Activated naive CD8-positive, alpha-beta T cell treated with anti-CD3 and anti-CD28 coated beads for 36 hours (primary cell): Measurements from ENCODE around the gene PLEKHN1. TPM values are rescaled to one million over a fixed set of nuclear protein-coding genes. Genes with fewer than 3 reads are reported as not detected.

Experiments used
- DNase-seq: peaks from one replicate; pipeline ENCODE4 v3.0.0; 2021
- H3K27ac Mint-ChIP-seq: one replicate; pipeline ENCODE4 v1.8.0; 2022; ENCODE audit warnings: mild to moderate bottlenecking, moderate library complexity, mixed read lengths
- H3K27me3 Mint-ChIP-seq: one replicate; pipeline ENCODE4 v1.8.0; 2022; ENCODE audit warnings: mild to moderate bottlenecking, mixed read lengths
- H3K36me3 Mint-ChIP-seq: one replicate; pipeline ENCODE4 v1.8.0; 2021; ENCODE audit warnings: mild to moderate bottlenecking, mixed read lengths
- H3K4me1 Mint-ChIP-seq: one replicate; pipeline ENCODE4 v1.8.0; 2021; ENCODE audit warnings: mixed read lengths
- H3K4me3 Mint-ChIP-seq: one replicate; pipeline ENCODE4 v1.8.0; 2022; ENCODE audit warnings: mild to moderate bottlenecking, moderate library complexity, mixed read lengths
- H3K9me3 Mint-ChIP-seq: one replicate; pipeline ENCODE4 v1.8.0; 2022; ENCODE audit warnings: mixed read lengths
- total RNA-seq, 2 experiments: library from RNA; stranded (reverse); gene quantifications; one replicate each; pipeline ENCODE4 v1.2.3, GENCODE V29; 2021

PLEKHN1 gene
- total RNA-seq, 2 experiments from 2014 or later, result 0.85 to 1.3 TPM

- Mint-ChIP-seq H3K27ac (no peak overlapping the region), H3K4me3 (no peak overlapping the region), H3K4me1 (peaks cover 5% of the 10 kb centered on the region), H3K27me3 (peaks cover 61% of the 10 kb centered on the region), H3K36me3 (no peaks in the 10 kb centered on the region), H3K9me3 (no peaks in the 10 kb centered on the region)
- no peak for DNase-seq
Observed at GRCh38 chr1:925561-926421, 40.5 kb upstream of the PLEKHN1 start.

- no peaks in the 10 kb centered on the region for H3K9me3 Mint-ChIP-seq
- no peaks in the 10 kb centered on the region for H3K36me3 Mint-ChIP-seq
- no peak overlapping the region for H3K4me3 Mint-ChIP-seq
- H3K27me3 Mint-ChIP-seq, result peaks cover 54% of the 10 kb centered on the region
- H3K4me1 Mint-ChIP-seq, result peaks cover 4% of the 10 kb centered on the region
- H3K27ac Mint-ChIP-seq, result no peak overlapping the region
- DNase-seq, result no peak
Observed at GRCh38 chr1:927234-927633, 39.0 kb upstream of the PLEKHN1 start.

DNA sequence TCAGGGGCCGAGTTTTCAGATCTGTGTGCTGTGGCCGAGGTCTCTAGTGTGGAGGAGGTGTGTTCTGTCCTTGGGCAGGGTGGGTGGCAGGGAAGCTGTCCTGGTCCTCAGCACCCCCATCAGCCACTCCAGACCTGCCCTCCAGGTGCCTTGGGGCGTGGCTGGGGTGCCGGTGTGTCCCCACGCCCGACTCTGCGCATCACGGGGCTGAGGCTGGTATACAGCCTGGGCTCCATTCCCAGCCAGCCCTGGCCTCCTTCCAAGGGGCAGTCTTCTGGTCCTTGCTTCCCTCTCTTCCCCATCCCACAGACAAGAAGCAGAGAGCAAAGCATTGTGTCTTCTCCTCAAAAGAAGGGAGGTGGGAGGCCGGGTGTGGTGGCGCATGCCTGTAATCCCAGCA, 38.5 kb upstream of the PLEKHN1 start:
- Mint-ChIP-seq H3K27me3 (peaks cover 51% of the 10 kb centered on the region), H3K27ac (no peak overlapping the region), H3K36me3 (no peaks in the 10 kb centered on the region), H3K4me3 (no peak overlapping the region), H3K9me3 (no peaks in the 10 kb centered on the region), H3K4me1 (peaks cover 4% of the 10 kb centered on the region)
- DNase-seq, result no peak

GRCh38 chr1:928825-929661, 37.2 kb upstream of the PLEKHN1 start:
- Mint-ChIP-seq H3K9me3 (no peaks in the 10 kb centered on the region), H3K4me3 (no peak overlapping the region), H3K36me3 (no peaks in the 10 kb centered on the region), H3K27ac (no peak overlapping the region), H3K4me1 (no peaks in the 10 kb centered on the region), H3K27me3 (peaks cover 53% of the 10 kb centered on the region)
- no peak for DNase-seq

DNA sequence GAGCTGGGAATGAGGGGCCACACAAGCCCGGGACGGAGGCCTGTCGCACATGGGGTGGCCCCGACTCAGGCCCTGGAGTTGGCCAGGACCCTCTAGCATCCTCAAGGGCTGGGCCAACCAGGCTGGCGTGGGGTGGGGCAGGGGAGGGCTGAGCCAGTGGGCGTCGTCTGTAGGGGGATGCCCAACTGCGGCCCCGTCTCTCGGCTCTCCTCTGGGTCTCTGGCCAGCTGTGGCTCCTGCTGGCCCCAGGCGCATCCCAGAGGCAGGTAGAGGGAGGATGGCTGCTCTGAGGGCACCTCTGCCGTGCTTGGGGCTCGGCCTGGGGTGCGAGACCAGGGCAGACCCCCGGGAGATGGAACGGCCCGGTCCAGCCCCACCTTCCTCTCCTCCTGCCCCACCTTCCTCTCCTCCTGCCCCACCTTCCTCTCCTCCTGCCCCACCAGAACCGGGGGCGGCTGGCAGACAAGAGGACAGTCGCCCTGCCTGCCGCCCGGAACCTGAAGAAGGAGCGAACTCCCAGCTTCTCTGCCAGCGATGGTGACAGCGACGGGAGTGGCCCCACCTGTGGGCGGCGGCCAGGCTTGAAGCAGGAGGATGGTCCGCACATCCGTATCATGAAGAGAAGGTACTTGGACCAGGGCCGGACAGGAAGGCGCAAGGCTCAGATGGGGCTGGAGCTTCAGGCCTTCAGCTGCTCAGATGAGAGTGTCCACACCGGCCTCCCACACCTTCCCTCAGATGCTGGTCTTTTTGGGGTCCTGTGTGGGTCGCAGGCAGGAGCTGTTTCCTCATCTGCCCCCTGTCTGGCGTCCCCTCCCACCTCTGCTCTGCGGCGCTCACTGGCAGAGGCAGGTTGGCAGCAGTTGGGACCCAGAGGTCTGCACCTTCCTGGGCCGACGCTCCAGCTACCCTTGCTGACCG, 36.3 kb upstream of the PLEKHN1 start:
- Mint-ChIP-seq H3K9me3 (no peaks in the 10 kb centered on the region), H3K27ac (no peak overlapping the region), H3K4me1 (peaks cover 2% of the 10 kb centered on the region), H3K4me3 (no peak overlapping the region), H3K27me3 (peaks cover 52% of the 10 kb centered on the region), H3K36me3 (no peaks in the 10 kb centered on the region)
- no peak for DNase-seq

DNA sequence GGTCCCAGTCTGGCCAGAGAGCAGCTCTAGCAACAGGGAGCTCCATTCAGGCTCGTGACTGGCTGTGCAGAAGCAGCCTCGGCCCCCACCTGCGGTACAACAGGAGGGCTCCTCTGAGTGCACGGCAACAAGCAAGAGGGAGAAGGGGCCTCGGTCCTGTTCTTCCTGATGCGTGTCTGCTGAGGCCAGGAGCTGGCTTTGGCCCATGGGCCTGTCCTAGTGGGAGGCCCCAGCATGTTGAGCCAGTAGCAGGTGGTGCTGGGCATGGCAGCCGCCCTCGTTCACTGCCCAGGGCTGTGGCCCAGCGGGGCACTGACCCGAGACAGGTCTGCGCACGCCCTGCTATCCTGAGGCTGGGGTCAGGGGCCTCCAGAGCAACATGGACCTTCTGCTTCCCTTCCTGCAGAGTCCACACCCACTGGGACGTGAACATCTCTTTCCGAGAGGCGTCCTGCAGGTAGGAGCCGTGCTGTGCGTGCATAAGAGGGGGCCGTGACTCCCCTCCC, 35.6 kb upstream of the PLEKHN1 start:
- Mint-ChIP-seq H3K27ac (no peak overlapping the region), H3K4me1 (peaks cover 3% of the 10 kb centered on the region)

DNA sequence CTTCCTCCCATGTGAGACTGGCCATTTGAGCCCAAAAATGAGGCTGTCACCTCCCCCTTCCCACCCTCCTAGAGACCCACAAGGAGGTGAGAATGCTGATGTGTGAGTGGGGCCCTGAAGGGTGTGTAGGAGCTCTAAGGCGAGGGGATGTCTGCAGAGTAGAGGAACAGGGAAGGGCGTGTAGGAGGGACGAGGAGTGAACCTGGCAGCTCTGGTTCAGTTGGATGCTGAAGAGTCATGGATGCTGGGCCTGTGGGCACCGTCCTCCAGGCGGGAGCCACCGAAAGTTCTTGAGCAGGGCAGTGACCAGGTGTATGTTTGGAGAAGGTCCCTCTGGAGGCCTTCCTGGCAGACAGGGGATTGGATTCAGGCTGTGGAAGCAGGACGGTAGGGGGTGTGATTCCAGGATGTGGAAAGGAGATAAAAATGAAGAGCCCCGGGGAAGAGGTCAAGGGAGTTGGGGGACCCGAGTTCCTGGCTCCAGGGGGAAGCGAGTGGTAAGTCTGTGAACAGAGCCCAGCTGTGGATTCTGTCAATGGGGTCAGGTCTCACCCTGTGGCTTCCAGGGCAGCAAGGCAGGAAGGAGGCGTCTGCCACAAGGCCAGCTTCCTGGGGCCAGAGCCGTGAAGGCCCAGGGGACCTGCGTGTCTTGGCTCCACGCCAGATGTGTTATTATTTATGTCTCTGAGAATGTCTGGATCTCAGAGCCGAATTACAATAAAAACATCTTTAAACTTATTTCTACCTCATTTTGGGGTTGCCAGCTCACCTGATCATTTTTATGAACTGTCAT, 34.7 kb upstream of the PLEKHN1 start:
- no peak for DNase-seq
- Mint-ChIP-seq H3K9me3 (no peaks in the 10 kb centered on the region), H3K4me1 (peaks cover 3% of the 10 kb centered on the region), H3K27ac (peak overlapping the region; percentile 8), H3K4me3 (no peak overlapping the region), H3K36me3 (no peaks in the 10 kb centered on the region), H3K27me3 (peaks cover 48% of the 10 kb centered on the region)

More for the DNA sequence above, 35.6 kb upstream of the PLEKHN1 start:
- H3K4me3 Mint-ChIP-seq, result no peak overlapping the region
- H3K27me3 Mint-ChIP-seq, result peaks cover 55% of the 10 kb centered on the region
- H3K9me3 Mint-ChIP-seq, result no peaks in the 10 kb centered on the region
- no peak for DNase-seq
- no peaks in the 10 kb centered on the region for H3K36me3 Mint-ChIP-seq

DNA sequence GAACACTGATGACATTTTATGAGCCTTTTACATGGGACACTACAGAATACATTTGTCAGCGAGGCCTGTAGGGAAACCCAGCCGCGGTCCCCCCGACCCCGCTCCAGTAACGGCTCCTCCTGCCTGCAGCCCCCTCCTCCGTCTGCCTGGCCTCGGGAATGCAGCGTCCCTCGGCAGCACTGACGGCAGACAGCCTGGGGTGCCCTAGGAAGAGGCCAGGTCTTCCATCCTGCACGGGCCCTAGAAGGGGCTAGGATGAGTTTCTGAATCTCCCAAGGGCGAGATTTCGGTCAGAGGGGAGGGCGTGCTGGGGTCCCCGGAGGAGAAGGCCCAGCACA, 34.1 kb upstream of the PLEKHN1 start:
- no peaks in the 10 kb centered on the region for H3K36me3 Mint-ChIP-seq
- DNase-seq, result no peak

DNA sequence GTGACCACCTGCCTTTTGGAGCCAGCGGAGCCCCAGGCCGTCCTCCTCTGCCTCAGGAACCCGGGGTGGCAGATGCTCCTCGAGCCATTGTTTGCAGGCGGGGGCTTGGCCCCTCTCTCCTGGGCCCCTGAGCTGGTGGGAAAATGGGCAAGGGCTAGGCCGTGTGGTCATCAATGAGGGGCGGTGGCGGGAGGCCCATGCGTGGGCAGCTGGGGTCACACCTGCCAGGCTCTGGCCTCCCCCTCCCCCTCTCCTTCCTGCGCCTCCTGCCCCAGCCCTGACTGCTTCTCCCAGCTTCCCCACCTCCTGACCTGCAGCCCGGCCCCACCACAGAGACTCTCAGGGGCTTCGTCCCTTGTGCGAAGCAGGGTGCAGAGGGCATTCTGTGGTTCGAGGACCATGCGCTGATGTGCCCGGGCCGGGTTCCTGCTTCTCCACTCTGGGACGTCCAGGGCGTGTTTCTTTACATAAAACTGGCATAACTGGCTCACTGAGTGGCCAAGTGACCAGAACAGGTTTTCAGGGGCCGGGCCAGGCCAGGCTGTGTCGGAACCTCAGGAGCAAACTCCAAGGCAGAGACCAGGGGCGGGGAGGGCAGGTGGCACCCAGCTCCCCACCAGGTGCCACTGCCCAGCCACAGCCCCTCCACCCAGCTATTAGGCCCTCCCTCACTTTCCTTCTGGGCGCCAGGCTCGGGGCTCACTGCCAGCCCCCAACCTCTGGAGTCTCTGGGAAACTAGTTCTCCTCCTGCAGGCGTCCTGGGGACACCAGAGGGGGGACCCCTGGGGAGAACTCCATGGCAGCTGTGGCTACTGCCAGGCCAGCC, 33.3 kb upstream of the PLEKHN1 start:
- Mint-ChIP-seq H3K4me3 (no peak overlapping the region), H3K9me3 (no peaks in the 10 kb centered on the region), H3K27me3 (peaks cover 42% of the 10 kb centered on the region), H3K4me1 (peaks cover 3% of the 10 kb centered on the region), H3K36me3 (no peaks in the 10 kb centered on the region), H3K27ac (no peak overlapping the region)
- DNase-seq, result no peak

More for the DNA sequence above, 34.1 kb upstream of the PLEKHN1 start:
- H3K27me3 Mint-ChIP-seq, result peaks cover 48% of the 10 kb centered on the region
- H3K27ac Mint-ChIP-seq, result no peak overlapping the region
- peaks cover 3% of the 10 kb centered on the region for H3K4me1 Mint-ChIP-seq
- H3K4me3 Mint-ChIP-seq, result no peak overlapping the region
- no peaks in the 10 kb centered on the region for H3K9me3 Mint-ChIP-seq

- H3K4me3 Mint-ChIP-seq, result no peak overlapping the region
- H3K36me3 Mint-ChIP-seq, result no peaks in the 10 kb centered on the region
- H3K27ac Mint-ChIP-seq, result no peak overlapping the region
- DNase-seq, result no peak
- H3K4me1 Mint-ChIP-seq, result peaks cover 3% of the 10 kb centered on the region
- no peaks in the 10 kb centered on the region for H3K9me3 Mint-ChIP-seq
- H3K27me3 Mint-ChIP-seq, result peaks cover 46% of the 10 kb centered on the region
Observed at GRCh38 chr1:933603-933940, 32.7 kb upstream of the PLEKHN1 start.

GRCh38 chr1:934991-935750, 31.1 kb upstream of the PLEKHN1 start:
- no peak overlapping the region for H3K27ac Mint-ChIP-seq
- DNase-seq, result no peak
- no peak overlapping the region for H3K4me3 Mint-ChIP-seq
- peaks cover 51% of the 10 kb centered on the region for H3K27me3 Mint-ChIP-seq
- peaks cover 3% of the 10 kb centered on the region for H3K4me1 Mint-ChIP-seq
- H3K36me3 Mint-ChIP-seq, result no peaks in the 10 kb centered on the region
- H3K9me3 Mint-ChIP-seq, result no peaks in the 10 kb centered on the region

- no peaks in the 10 kb centered on the region for H3K9me3 Mint-ChIP-seq
- no peak overlapping the region for H3K4me3 Mint-ChIP-seq
- no peak overlapping the region for H3K27ac Mint-ChIP-seq
- H3K27me3 Mint-ChIP-seq, result peaks cover 55% of the 10 kb centered on the region
- H3K36me3 Mint-ChIP-seq, result no peaks in the 10 kb centered on the region
- no peak for DNase-seq
- H3K4me1 Mint-ChIP-seq, result peaks cover 5% of the 10 kb centered on the region
Observed at GRCh38 chr1:935751-936231, 30.5 kb upstream of the PLEKHN1 start.
